HepG2 (cell line): ENCODE measurements around the gene DDI2. TPM values are rescaled to one million over a fixed set of nuclear protein-coding genes. Genes with fewer than 3 reads are reported as not detected.

Experiments
- ADNP ChIP-seq: sonication (generic); formaldehyde crosslinking; IDR thresholded peaks from 2 replicates; pipeline ENCODE4 v1.4.0; 2020; ENCODE audit warnings: missing genetic modification reagents
- AGO2 ChIP-seq: fragments of 200-400 bp; formaldehyde crosslinking; optimal IDR thresholded peaks from 2 replicates; pipeline ENCODE3; 2017; ENCODE audit warnings: mild to moderate bottlenecking, low read depth, low read length, moderate library complexity
- ARID3A ChIP-seq: IDR thresholded peaks from 2 replicates; pipeline ENCODE4 v1.6.1; 2012; ENCODE audit warnings: low read depth, low read length, improper control_type of control experiment
- ATF1 ChIP-seq: IDR thresholded peaks from 2 replicates; pipeline ENCODE4 v1.6.1; 2016; ENCODE audit warnings: mild to moderate bottlenecking, control low read depth
- CBX2 ChIP-seq, 2 experiments: fragments of 200-600 bp in 1 of 2; sonication (generic); formaldehyde crosslinking in 1 of 2; IDR thresholded peaks; 2 replicates each; pipeline versions ENCODE4 v1.7.0 to v1.8.1; 2018 to 2022; ENCODE audit warnings: low read depth in 2 of 2, low read length in 1 of 2, mild to moderate bottlenecking in 1 of 2, missing genetic modification reagents in 1 of 2
- DPF2 ChIP-seq: sonication (generic); formaldehyde crosslinking; IDR thresholded peaks from 2 replicates; pipeline ENCODE4 v1.4.0; 2020; ENCODE audit warnings: mild to moderate bottlenecking, low read depth, missing genetic modification reagents, borderline replicate concordance
- FOXA3 ChIP-seq: IDR thresholded peaks from 2 replicates; pipeline ENCODE4 v1.6.1; 2016; ENCODE audit warnings: missing genetic modification reagents, missing compliant biosample characterization
- MXD1 ChIP-seq: sonication (generic); formaldehyde crosslinking; IDR thresholded peaks from 2 replicates; pipeline ENCODE4 v1.4.0; 2020; ENCODE audit warnings: mild to moderate bottlenecking, missing genetic modification reagents
- MYC ChIP-seq: sonication (generic); formaldehyde crosslinking; IDR thresholded peaks from 2 replicates; pipeline ENCODE4 v1.9.0; 2021; ENCODE audit warnings: missing genetic modification reagents, borderline replicate concordance
- NCOR1 ChIP-seq: fragments of 200-600 bp; sonication (generic); IDR thresholded peaks from 2 replicates; pipeline ENCODE4 v1.7.0; 2017; ENCODE audit warnings: antibody characterized with exemption, low read length, borderline replicate concordance
- NFE2L2 ChIP-seq: fragments of 150-350 bp; IDR thresholded peaks from 2 replicates; pipeline ENCODE4 v1.6.1; 2014; ENCODE audit warnings: low read length
- PITX1 ChIP-seq: sonication (generic); formaldehyde crosslinking; IDR thresholded peaks from 2 replicates; pipeline ENCODE4 v1.5.1; 2020; ENCODE audit warnings: mild to moderate bottlenecking, missing genetic modification reagents
- SALL2 ChIP-seq: sonication (generic); formaldehyde crosslinking; IDR thresholded peaks from 2 replicates; pipeline ENCODE4 v1.8.1; 2023; ENCODE audit warnings: mild to moderate bottlenecking, missing genetic modification reagents, inconsistent platforms
- SMARCE1 ChIP-seq: fragments of 450-650 bp; IDR thresholded peaks from 2 replicates; pipeline ENCODE4 v1.6.1; 2017; ENCODE audit warnings: borderline replicate concordance
- TGIF2 ChIP-seq: IDR thresholded peaks from 2 replicates; pipeline ENCODE4 v1.6.1; 2016; ENCODE audit warnings: control low read depth, missing compliant biosample characterization
- THYN1 ChIP-seq: sonication (generic); formaldehyde crosslinking; IDR thresholded peaks from 2 replicates; pipeline ENCODE4 v1.8.1; 2023; ENCODE audit warnings: low read depth, mild to moderate bottlenecking, moderate library complexity, missing genetic modification reagents, borderline replicate concordance
- ZBTB25 ChIP-seq: IDR thresholded peaks from 2 replicates; pipeline ENCODE4 v1.6.1; 2018; ENCODE audit warnings: missing genetic modification reagents
- ZFP36 ChIP-seq: fragments of 150-350 bp; IDR thresholded peaks from 2 replicates; pipeline ENCODE4 v1.6.1; 2018; ENCODE audit warnings: borderline replicate concordance, low read length, low read depth; ENCODE audit not compliant: partially characterized antibody
- ZNF713 ChIP-seq: sonication (generic); formaldehyde crosslinking; IDR thresholded peaks from 2 replicates; pipeline ENCODE4 v1.4.0; 2020; ENCODE audit warnings: mild to moderate bottlenecking, missing genetic modification reagents
- polyA plus RNA-seq, 8 experiments: library from polyadenylated mRNA; depleted of rRNA in 3 of 8; stranded (reverse) in 7 of 8; unstranded in 1 of 8; fragments of >200 nt; fragmentation: Illumina TruSeq in 4 of 8; extraction: Trizol in 4 of 8; gene quantifications; 2 replicates each; pipeline versions ENCODE4 v1.2.1 to v1.2.3, GENCODE V29; 2011 to 2016; ENCODE audit warnings: low read depth in 4 of 8, missing spikeins in 1 of 8, mixed read lengths in 1 of 8; ENCODE audit not compliant: insufficient read depth in 1 of 8
- total RNA-seq, 5 experiments: library from RNA; depleted of rRNA; stranded (reverse); fragments of >200 nt; fragmentation: Illumina TruSeq; extraction: Trizol; gene quantifications; 2 replicates each; pipeline ENCODE4 v1.2.3, GENCODE V29; 2016; ENCODE audit warnings: low read depth in 1 of 5

DDI2 gene
- total and polyA plus RNA-seq, 2 of the 13 experiments (the other 11 are each of a cell fraction or from before 2014, with no cell fraction given), result 8.5 to 25.7 TPM

GRCh38 chr1:15584489-15585363 lies 32.5 kb upstream of the DDI2 start, which contains the start of gene AGMAT (continued):
- TF ChIP-seq ADNP (peak; percentile 59; the same call in 1 of the 2 replicates), FOXA3 (CRISPR knock-in tag) (peak; percentile 73), CBX2 (IDR thresholded peaks at IDR 0.05; ENCODE audit: low read depth, low read length) (no peak), CBX2 (CRISPR knock-in tag; IDR thresholded peaks at IDR 0.05; ENCODE audit: low read depth) (no peak), ZBTB25 (CRISPR knock-in tag) (peak; percentile 74; the same call in 1 of the 2 replicates), ATF1 (no peak), ZFP36 (no peak), THYN1 (CRISPR knock-in tag) (no peak), TGIF2 (peak; percentile 38; the same call in 1 of the 2 replicates), ZNF713 (no peak; the same call in 1 of the 2 replicates), MYC (CRISPR knock-in tag) (peak; percentile 95), AGO2 (peak; percentile 91), MXD1 (CRISPR knock-in tag) (peak; percentile 94), NFE2L2 (no peak), DPF2 (CRISPR knock-in tag) (peak; percentile 88; the same call in 1 of the 2 replicates), SALL2 (peak; percentile 70), ARID3A (peak; percentile 38; the same call in 1 of the 2 replicates), PITX1 (CRISPR knock-in tag) (peak; percentile 94), NCOR1 (peak; percentile 91), SMARCE1 (no peak)
